GM18520 (cell line): ENCODE results near the gene KANSL3.
A peak's percentile ranks its signal among the peaks of the same experiment; 100 is the strongest.
"Not testable (repeated sequence)": the region's sequence is repeated elsewhere in the genome, so short reads cannot be mapped to it uniquely, and the experiment has no call there.

ENCODE experiments used
- ATAC-seq: cut with Tn5 transposase; IDR thresholded peaks from one replicate; pipeline ENCODE4 v1.9.1; 2021; ENCODE audit not compliant: unreplicated experiment

The KANSL3 gene

GRCh38 chr2:96638144-96639121 is at the start of gene KANSL3:
Gene KANSL3, minus strand, starts transcription at chr2:96638312. Its CDS starts 1,177 bp downstream, at chr2:96637135.
- ATAC-seq, result peak; percentile 74

DNA sequence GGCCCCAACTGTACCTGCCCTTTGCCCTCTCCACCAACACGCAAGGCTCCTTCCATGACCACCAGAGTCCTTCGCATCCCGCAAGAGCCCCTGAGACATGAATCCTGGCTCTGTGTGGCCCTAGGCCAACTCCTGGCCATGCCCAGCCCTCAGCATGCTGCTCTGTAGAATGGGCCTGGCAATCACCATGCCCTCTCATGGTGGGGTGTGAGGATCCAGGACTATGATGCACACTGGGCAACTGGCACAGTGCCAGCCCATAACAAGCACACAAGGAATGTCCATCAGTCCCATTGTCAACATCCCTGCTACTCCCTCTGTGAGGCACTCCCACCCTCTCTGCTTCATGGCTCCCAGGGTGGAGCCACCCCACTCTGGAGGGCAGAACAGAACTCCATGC is 49.2 kb upstream of the KANSL3 start:
- no peak for ATAC-seq

DNA sequence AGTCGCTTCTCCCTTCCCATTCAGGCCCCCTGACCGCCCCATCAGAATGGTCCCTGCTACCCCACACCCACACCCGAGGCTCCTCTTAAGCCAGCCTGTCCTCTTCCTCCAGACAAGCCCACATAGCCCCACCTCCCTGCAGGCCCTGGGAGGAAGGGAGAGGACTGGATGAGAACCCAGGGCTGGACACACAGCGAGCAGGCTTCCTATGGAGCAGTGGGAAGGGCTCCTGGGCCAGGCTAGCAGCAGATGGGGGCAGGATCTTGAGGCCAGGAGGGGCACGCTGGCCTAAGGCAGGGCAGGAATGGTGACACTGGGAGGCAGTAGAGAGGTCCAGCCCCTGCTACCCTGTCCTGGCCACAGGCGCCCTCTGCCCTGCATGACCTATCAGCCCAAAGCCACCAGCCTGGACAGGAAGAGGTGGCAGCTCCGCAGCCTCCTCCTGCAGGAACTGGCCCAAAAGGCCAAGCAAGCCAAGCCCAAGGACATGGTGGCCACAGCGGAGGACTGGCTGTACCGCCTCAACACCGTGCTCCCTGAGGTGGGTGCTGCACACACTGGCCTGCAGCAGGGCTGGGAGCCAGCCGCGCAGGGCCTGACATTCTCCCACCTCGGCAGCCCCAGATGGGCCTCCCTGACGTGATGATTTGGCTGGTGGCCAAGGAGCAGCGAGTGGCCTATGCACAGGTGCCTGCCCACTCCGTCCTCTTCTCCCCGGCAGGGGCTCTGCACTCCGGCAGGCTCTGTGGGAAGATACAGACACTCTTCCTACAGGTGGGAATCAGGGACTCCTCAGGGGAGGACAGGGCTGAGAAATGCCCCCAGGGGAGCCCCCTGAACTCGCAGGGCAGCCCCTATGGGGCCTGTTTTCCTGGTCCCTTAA is 47.7 kb upstream of the KANSL3 start:
- ATAC-seq, result no peak

DNA sequence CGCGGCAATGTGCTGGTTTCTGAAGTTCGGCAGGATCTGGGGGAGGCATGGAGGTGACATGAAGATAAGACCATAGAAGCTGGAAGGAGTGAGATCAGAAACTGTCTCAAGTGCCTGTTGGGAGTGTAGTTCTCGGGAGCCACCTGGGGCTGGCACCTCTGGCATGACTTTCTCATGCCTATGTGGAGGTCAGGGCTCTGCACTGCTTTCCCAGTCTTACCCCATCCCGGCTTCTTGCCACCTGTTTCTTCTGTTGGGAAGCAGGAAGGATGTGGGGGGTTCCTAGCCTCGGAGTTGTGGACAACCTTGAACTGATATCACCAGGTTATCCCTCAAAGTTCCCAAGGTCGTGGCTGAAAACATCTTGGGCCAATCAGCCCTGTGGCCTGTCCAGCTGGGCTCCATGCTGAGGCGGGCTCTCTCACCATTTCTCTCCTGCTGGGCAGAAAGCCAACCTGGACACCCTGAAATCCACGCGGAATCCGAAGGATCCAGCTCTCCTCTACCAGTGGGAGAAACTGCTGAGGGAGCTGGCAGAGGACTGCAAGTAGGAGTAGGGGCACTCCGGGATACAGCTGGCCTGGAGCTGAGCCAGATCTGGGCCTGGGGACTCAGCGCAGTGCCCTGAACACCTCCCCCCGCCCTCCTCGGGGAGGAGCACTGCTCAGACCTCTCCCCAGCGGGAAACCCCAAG is 46.9 kb upstream of the KANSL3 start:
- ATAC-seq, result no peak

DNA sequence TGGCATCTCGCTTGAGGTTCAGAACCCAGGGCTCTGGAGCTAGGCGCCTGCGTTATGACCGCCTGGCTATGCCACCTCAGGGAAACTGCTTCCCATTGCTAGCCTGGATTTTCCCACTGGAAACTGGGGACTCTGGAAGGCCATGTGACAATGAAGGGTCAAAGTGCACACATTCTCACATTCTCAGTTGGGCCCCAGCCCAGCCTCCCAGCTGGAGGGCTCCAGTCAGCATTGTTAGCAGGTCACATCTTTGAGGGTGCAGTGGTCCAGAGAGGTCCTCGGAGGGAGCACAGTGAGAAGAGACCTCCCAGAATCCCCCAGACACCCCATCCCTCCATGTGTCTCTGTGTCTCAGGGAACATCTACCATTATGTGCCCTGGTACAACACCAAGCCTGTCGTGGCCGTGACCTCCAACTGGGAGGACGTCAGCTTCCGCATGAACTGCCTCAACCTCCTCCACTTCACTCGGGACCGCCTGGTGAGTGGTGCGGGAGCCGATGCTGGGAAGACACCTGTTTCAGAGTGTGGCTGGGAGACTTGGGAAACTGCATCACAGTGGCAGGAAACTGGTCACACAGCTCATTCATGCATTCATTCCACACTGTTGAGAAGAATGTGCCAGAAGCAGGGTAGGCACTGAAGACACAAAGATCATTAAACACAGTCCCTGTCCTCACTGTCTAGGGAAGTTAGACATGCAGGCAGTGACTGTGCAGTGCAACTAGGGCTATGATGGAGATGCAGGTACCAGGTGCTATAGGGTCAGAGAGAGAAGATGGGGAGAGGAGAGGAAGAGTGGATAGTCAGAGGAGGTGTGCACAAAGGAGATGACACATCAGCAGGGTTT is 46.1 kb upstream of the KANSL3 start:
- ATAC-seq, result no peak

- no peak for ATAC-seq
These were observed 45.2 kb upstream of the KANSL3 start for GRCh38 chr2:96683307-96683706.

DNA sequence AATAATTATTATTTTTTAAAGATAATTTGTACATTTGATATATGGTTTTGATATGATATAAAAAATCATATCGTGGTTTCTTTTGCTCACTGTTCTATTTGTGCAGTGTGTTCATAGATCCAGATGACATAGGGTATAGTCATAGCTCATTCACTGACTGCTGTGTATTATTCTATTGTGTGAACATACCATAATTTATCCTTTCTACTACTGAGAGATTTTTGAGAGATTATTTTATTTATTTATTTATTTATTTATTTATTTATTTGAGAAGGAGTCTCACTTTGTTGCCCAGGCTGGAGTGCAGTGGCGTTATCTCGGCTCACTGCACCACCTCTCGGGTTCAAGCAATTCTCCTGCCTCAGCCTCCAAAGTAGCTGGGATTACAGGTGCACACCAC is 43.4 kb upstream of the KANSL3 start:
- no peak for ATAC-seq

GRCh38 chr2:96680561-96681141 is 42.5 kb upstream of the KANSL3 start:
- no peak for ATAC-seq

DNA sequence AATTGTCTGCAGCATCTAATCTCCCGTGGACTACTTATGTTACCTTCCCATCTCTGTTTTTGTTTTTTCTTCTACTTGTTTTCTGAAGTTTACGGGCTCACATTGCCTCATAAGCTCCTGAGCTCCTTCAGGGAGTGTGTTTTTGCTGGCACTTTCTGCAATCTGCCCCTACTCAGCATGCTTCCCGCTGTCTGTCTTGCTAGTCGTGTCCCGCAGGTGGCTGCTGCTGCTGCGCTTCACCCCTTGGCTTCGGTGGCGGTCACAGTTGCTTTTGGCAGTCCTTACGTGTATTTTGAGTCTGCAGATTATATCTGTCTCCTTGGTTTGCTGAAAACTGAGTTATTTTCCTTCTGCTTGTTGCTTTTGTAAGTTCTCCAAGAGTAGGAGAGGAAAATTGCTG is 41.7 kb upstream of the KANSL3 start:
- ATAC-seq, result no peak

GRCh38 chr2:96669539-96670215 is 31.6 kb upstream of the KANSL3 start:
- ATAC-seq, result no peak

- no peak for ATAC-seq
These were observed 30.7 kb upstream of the KANSL3 start for GRCh38 chr2:96668771-96669170.

GRCh38 chr2:96665717-96666116 is 27.6 kb upstream of the KANSL3 start:
- not testable (repeated sequence) for ATAC-seq

DNA sequence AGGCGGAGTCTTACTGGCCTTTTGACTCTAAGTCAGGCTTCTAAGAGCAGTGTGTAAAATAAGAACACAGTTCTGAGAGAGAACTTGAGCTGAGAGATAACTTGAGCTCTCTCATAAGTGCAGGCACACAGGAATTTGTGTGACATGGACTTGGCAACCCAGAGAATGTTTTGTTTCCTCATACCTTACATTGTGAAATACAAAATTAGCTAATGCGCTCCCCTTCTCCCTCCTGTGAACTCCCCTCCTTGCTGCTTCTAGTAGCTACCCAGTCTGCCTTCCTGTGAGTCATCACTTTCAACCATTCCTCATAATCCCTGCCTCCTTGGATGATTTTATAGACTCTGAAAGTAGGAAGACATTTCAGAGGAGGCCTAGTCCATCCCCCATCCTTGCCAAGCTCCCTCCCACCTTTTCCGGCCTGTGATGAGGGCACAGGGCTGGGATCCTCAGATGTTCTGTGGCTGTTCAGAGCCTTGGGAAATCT is 27.0 kb upstream of the KANSL3 start:
- ATAC-seq, result no peak

DNA sequence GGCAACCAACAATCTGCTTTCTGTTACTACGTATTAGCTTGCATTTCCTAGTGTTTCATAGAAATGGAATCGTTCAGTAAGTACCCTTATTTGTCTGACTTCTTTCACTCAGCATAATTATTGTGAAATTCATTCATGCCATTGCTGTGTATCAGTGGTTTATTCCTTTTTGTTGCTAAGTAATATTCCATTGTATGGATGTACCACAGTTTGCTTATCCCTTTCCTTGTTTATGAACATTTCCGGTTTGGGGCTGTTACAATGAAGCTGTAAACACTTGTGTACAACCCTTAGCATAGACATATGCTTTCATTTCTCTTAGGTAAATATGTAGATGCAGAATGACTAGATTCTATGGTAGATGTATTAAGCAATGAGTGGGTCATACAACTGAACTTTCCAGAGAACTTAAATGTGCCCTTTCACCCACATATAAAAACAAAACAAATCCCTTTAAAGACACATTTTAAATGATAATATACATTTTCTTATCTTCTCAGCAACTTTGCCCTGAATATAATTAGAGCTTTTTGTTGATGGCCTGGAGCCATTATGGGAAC is 26.3 kb upstream of the KANSL3 start:
- ATAC-seq, result no peak

- no peak for ATAC-seq
These were observed 25.7 kb upstream of the KANSL3 start for GRCh38 chr2:96663829-96664228.

DNA sequence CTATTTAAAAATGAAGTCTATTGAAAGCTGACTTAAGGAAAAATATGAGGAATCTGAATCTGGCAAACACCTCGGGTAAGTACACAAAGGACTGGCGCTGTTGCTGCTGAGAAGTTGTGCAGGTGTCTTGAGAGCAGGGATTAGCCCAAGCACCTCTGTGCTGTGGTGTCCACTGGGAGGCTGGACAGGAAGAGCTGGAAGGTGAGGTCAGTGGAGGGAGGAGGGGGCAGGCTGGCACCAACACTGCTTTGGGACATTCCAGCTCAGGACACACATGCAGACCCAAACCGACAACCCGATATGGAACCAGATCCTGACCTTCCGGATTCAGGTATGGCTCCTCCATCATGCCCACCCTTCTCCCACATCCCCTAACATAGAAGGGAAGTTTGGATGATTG is 25.1 kb upstream of the KANSL3 start:
- ATAC-seq, result no peak

- ATAC-seq, result no peak
These were observed 24.2 kb upstream of the KANSL3 start for GRCh38 chr2:96662360-96662759.

- no peak for ATAC-seq
These were observed 23.2 kb upstream of the KANSL3 start for GRCh38 chr2:96661324-96661723.

GRCh38 chr2:96656540-96656939 is 18.4 kb upstream of the KANSL3 start:
- ATAC-seq, result no peak
